Upper lobe of left lung (tissue), 6 donors: ENCODE results near the gene ZSCAN10. TPM values are rescaled to one million over a fixed set of nuclear protein-coding genes. Genes with fewer than 3 reads are reported as not detected.

Source experiments
- ATAC-seq, 2 donors: fragments of 200-7000 bp; cut with Tn5 transposase; one replicate each; pipeline ENCODE4 v1.9.1; 2022; ENCODE audit warnings: mild to moderate bottlenecking in 2 of 2, moderate library complexity in 2 of 2; ENCODE audit not compliant: low FRiP score in 2 of 2
- DNase-seq, 2 donors: peaks; one replicate each; pipeline ENCODE4 v3.0.0-alpha.2; 2019 to 2020
- H3K27ac ChIP-seq, 4 donors: fragments of 200-600 bp; sonication (generic); one replicate each; pipeline ENCODE4 v1.5.1; 2016 to 2019
- H3K27me3 ChIP-seq, 4 donors: fragments of 200-600 bp; sonication (generic); one replicate each; pipeline ENCODE4 v1.5.1; 2017 to 2019
- H3K36me3 ChIP-seq, 4 donors: fragments of 200-600 bp; sonication (generic); one replicate each; pipeline ENCODE4 v1.5.1; 2016 to 2019
- H3K4me1 ChIP-seq, 4 donors: fragments of 200-600 bp; sonication (generic); one replicate each; pipeline ENCODE4 v1.5.1; 2018 to 2019
- H3K4me3 ChIP-seq, 4 donors: fragments of 200-600 bp; sonication (generic); one replicate each; pipeline ENCODE4 v1.5.1; 2017 to 2019; ENCODE audit warnings: mild to moderate bottlenecking in 2 of 4, moderate library complexity in 1 of 4
- H3K9me3 ChIP-seq, 4 donors: fragments of 200-600 bp; sonication (generic); one replicate each; pipeline ENCODE4 v1.5.1; 2018 to 2019
- CTCF ChIP-seq, 6 experiments: fragments of 450-650 bp in 4 of 6; fragments of 200-600 bp in 2 of 6; sonication (generic) in 2 of 6; IDR thresholded peaks; one replicate each; pipeline ENCODE4 v1.5.1; 2016 to 2019; ENCODE audit warnings: antibody characterized with exemption in 6 of 6
- EP300 ChIP-seq, 4 donors: sonication (generic); formaldehyde crosslinking; IDR thresholded peaks; one replicate each; pipeline ENCODE4 v1.5.1; 2017; ENCODE audit warnings: antibody characterized with exemption in 4 of 4, control low read depth in 2 of 4
- POLR2A ChIP-seq, 4 donors: fragments of 450-650 bp; IDR thresholded peaks; one replicate each; pipeline ENCODE4 v1.5.1; 2016 to 2017; ENCODE audit warnings: antibody characterized with exemption in 4 of 4, mild to moderate bottlenecking in 2 of 4
- POLR2AphosphoS5 ChIP-seq, 2 donors: sonication (generic); formaldehyde crosslinking; IDR thresholded peaks; one replicate each; pipeline ENCODE4 v1.5.1; 2017; ENCODE audit warnings: antibody characterized with exemption in 2 of 2
- WGBS, 2 donors: methylation state at CpG; one replicate each; pipeline ENCODE4 v1.1.5; 2017 to 2018; 5-methylcytosine and 5-hydroxymethylcytosine counted together
- total RNA-seq, 6 donors: library from RNA; depleted of rRNA in 4 of 6; stranded (reverse); fragments of >200 nt in 4 of 6; gene quantifications; one replicate each; pipeline versions ENCODE4 v1.1.0 to v1.2.1, GENCODE V29; 2016 to 2021
- donor health status: DM: no; HTN: no; CAD: no; lungs with moderate emphysema.
- donor health status: DM: no; HTN: yes; CAD: no; lungs with severe emphysema.

Gene ZSCAN10
- total RNA-seq, 6 donors from 2014 or later = 0.17 to 1.0 (median 0.28) TPM; not detected in 2

GRCh38 chr16:3135126-3135715, 36.1 kb upstream of the ZSCAN10 start:
- ATAC-seq (no peak), DNase-seq (peak in 1 of 2 donors; percentile 95)
- H3K4me3 ChIP-seq = peak overlapping the region; percentile 70 to 86 (median 82)
- peak overlapping the region; percentile 89 to 98 (median 94) for H3K27ac ChIP-seq
- WGBS, 2 donors = 0 to 1% methylated on average over 19 to 38 of the region's 43 CpGs
- H3K9me3 ChIP-seq = no peaks in the 10 kb centered on the region
- no peaks in the 10 kb centered on the region for H3K27me3 ChIP-seq
- TF ChIP-seq POLR2A (IDR thresholded peaks at IDR 0.05) = peak in 1 of 4 donors; percentile 1
- no peak for TF ChIP-seq CTCF (IDR thresholded peaks at IDR 0.05)
- no peak for TF ChIP-seq EP300 (IDR thresholded peaks at IDR 0.05)
- peaks cover 2 to 33% (median 10%) of the 10 kb centered on the region in 4 donors for H3K36me3 ChIP-seq
- H3K4me1 ChIP-seq = peaks cover 17 to 26% (median 22%) of the 10 kb centered on the region in 4 donors

DNA sequence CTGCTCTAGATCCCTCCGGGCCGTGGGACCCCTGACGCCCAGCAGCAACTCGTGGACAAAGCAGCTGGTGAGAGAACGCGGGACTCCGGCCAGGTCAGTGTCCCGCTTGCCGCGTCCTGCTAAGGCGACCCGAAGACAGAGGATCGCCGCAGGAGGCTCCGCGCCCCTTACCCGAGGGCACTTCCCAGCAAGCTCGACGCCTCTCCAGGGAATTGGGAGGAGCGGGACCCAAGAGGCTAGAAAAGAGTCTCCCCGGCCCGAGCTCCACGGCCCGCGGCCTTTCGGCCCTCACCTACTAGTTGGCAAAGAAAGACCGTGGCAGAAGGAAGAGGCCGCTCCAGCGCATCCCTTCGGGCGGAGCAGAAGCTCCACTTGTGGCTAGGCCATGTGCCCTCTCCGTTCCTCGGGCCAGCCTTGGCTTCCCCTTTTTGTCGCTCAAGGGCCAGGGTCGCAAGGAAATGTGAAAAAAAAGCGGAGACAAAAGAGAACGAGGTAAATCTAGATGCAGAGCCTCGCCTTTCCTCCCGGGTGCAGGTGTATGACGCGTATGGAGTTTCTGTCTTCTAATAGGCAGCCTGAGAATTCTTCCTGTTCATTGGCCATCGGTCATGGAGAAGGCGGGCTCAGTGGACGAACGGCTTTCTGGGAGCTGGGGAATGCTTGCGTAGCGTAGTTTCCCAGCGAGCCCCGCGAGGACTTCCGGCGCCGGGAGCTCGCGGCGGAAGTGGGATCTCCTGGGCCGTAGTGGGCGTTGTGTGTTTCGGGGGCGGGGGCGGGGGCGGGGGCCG, 35.4 kb upstream of the ZSCAN10 start, which contains the start of gene ZNF213:
ZNF213 (plus strand) TSS at position 692 of the 788 bp plus-strand sequence. CDS start 2,252 bp downstream, outside the sequence.
- DNase-seq (peak; percentile 88 to 97), ATAC-seq (peak; percentile 97 to 98)
- peak in 3 of 4 donors; percentile 57 to 92 (median 61) for TF ChIP-seq POLR2A (IDR thresholded peaks at IDR 0.05)
- peak in 1 of 6 experiments; percentile 14 for TF ChIP-seq CTCF (IDR thresholded peaks at IDR 0.05)
- TF ChIP-seq EP300 (IDR thresholded peaks at IDR 0.05) = no peak
- peak; percentile 83 to 98 for TF ChIP-seq POLR2AphosphoS5 (IDR thresholded peaks at IDR 0.05)
- Histone ChIP-seq H3K9me3 (no peaks in the 10 kb centered on the region), H3K4me1 (peaks cover 22 to 33% (median 28%) of the 10 kb centered on the region in 4 donors), H3K4me3 (peak within 1 kb of the TSS; percentile 70 to 89 (median 82)), H3K36me3 (peaks cover 2 to 26% (median 9%) of the 10 kb centered on the region in 4 donors), H3K27me3 (no peaks in the 10 kb centered on the region), H3K27ac (peak within 1 kb of the TSS; percentile 89 to 98 (median 94))
- 0% methylated on average over 24 to 54 of the region's 63 CpGs for WGBS, 2 donors

GRCh38 chr16:3133844-3134243, 34.8 kb upstream of the ZSCAN10 start:
- no peak for ATAC-seq
- H3K36me3 ChIP-seq = peaks cover 2 to 19% (median 6%) of the 10 kb centered on the region in 4 donors
- no peaks in the 10 kb centered on the region for H3K9me3 ChIP-seq
- WGBS, 2 donors = 7 to 8% methylated on average over 7 of the region's 7 CpGs
- peak overlapping the region; percentile 89 to 98 (median 94) for H3K27ac ChIP-seq
- no peaks in the 10 kb centered on the region for H3K27me3 ChIP-seq
- DNase-seq = no peak
- H3K4me1 ChIP-seq = peaks cover 29 to 39% (median 34%) of the 10 kb centered on the region in 4 donors
- TF ChIP-seq CTCF (IDR thresholded peaks at IDR 0.05) = no peak
- no peak for TF ChIP-seq EP300 (IDR thresholded peaks at IDR 0.05)
- TF ChIP-seq POLR2AphosphoS5 (IDR thresholded peaks at IDR 0.05) = no peak
- TF ChIP-seq POLR2A (IDR thresholded peaks at IDR 0.05) = no peak
- peak overlapping the region; percentile 70 to 89 (median 82) for H3K4me3 ChIP-seq

- peaks cover 33 to 44% (median 40%) of the 10 kb centered on the region in 4 donors for H3K4me1 ChIP-seq
- H3K36me3 ChIP-seq = peaks cover 0 to 12% (median 1%) of the 10 kb centered on the region in 4 donors
- 67 to 70% methylated on average over 12 of the region's 12 CpGs for WGBS, 2 donors
- ATAC-seq = no peak
- H3K9me3 ChIP-seq = no peaks in the 10 kb centered on the region
- no peaks in the 10 kb centered on the region for H3K27me3 ChIP-seq
- no peak overlapping the region for H3K4me3 ChIP-seq
- no peak overlapping the region for H3K27ac ChIP-seq
- TF ChIP-seq CTCF (IDR thresholded peaks at IDR 0.05) = peak; percentile 37 to 57 (median 48)
- TF ChIP-seq POLR2A (IDR thresholded peaks at IDR 0.05) = no peak
- no peak for TF ChIP-seq EP300 (IDR thresholded peaks at IDR 0.05)
- DNase-seq = no peak
Measured at GRCh38 chr16:3131755-3132377, 32.8 kb upstream of the ZSCAN10 start.
